Body of pancreas (tissue), 4 donors: ENCODE data around the gene FRAS1. TPM values are rescaled to one million over a fixed set of nuclear protein-coding genes. Genes with fewer than 3 reads are reported as not detected.
"Not testable (repeated sequence)": the region's sequence is repeated elsewhere in the genome, so short reads cannot be mapped to it uniquely, and the experiment has no call there.

ENCODE experiments used
- ATAC-seq: fragments of 150-250 bp; one replicate; pipeline ENCODE4 v1.9.1; 2016
- DNase-seq, 4 donors: peaks; one replicate each; pipeline ENCODE4 v3.0.0-alpha.2; 2019
- H3K27ac ChIP-seq, 4 donors: fragments of 200-600 bp; sonication (generic); 1 replicate in 3 of 4; 2 replicates in 1 of 4; pipeline versions ENCODE4 v1.5.1 to v1.6.1; 2016 to 2019; ENCODE audit warnings: mild to moderate bottlenecking in 1 of 4, mixed read lengths in 1 of 4, moderate library complexity in 1 of 4
- H3K27me3 ChIP-seq, 2 donors: fragments of 200-600 bp; sonication (generic); one replicate each; pipeline ENCODE4 v1.6.0; 2016; ENCODE audit warnings: mild to moderate bottlenecking in 1 of 2
- H3K36me3 ChIP-seq, 2 donors: fragments of 200-600 bp; sonication (generic); replicated peaks in 1 of 2; 2 replicates each; pipeline ENCODE4 v1.5.1; 2016; ENCODE audit warnings: low read depth in 2 of 2; ENCODE audit not compliant: insufficient read depth in 1 of 2
- H3K4me1 ChIP-seq: fragments of 200-600 bp; sonication (generic); one replicate; pipeline ENCODE4 v1.6.0; 2016
- H3K4me3 ChIP-seq, 2 donors: fragments of 200-600 bp; sonication (generic); 1 replicate in 1 of 2; 2 replicates in 1 of 2; pipeline ENCODE4 v1.5.1; 2016 to 2019
- H3K9me3 ChIP-seq, 3 donors: fragments of 200-600 bp; sonication (generic); 1 replicate in 2 of 3; 2 replicates in 1 of 3; pipeline ENCODE4 v1.5.1; 2016
- CTCF ChIP-seq, 7 experiments: fragments of 450-650 bp in 4 of 7; fragments of 200-600 bp in 3 of 7; sonication (generic) in 3 of 7; IDR thresholded peaks; one replicate each; pipeline ENCODE4 v1.5.1; 2016 to 2019; ENCODE audit warnings: antibody characterized with exemption in 7 of 7
- POLR2A ChIP-seq, 3 donors: fragments of 450-650 bp; IDR thresholded peaks; one replicate each; pipeline ENCODE4 v1.6.1; 2016; ENCODE audit warnings: antibody characterized with exemption in 3 of 3, mild to moderate bottlenecking in 2 of 3
- WGBS, 2 donors: methylation state at CpG; one replicate each; pipeline ENCODE4 v1.1.5; 2017; 5-methylcytosine and 5-hydroxymethylcytosine counted together
- intact Hi-C: fragments of 100-400 bp; cut with DNase I; formaldehyde crosslinking; loops from one replicate; pipeline ENCODE4 v1.15.1; 2023
- total RNA-seq, 2 donors: library from RNA; depleted of rRNA; stranded (reverse); fragments of >200 nt; gene quantifications; one replicate each; pipeline ENCODE4 v1.1.0, GENCODE V29; 2016

Gene FRAS1
- total RNA-seq, 2 donors from 2014 or later = 22.6 to 24.4 TPM

- WGBS, 2 donors = 65 to 73% methylated on average over 5 of the region's 5 CpGs
- intact Hi-C loops = no loop called here
- Histone ChIP-seq H3K27ac (peak overlapping the region; percentile 0 to 64 (median 48)), H3K4me1 (peaks cover 32% of the 10 kb centered on the region), H3K27me3 (no peaks in the 10 kb centered on the region), H3K36me3 (no peaks in the 10 kb centered on the region), H3K9me3 (no peaks in the 10 kb centered on the region), H3K4me3 (no peak overlapping the region)
- DNase-seq (peak in 1 of 4 donors; percentile 37), ATAC-seq (peak; percentile 90)
- TF ChIP-seq POLR2A (IDR thresholded peaks at IDR 0.05) (peak in 1 of 3 donors; percentile 12), CTCF (IDR thresholded peaks at IDR 0.05) (no peak)
Observed at GRCh38 chr4:78545275-78546246, 488.4 kb downstream of the FRAS1 start.

- H3K27me3 ChIP-seq, DNase-seq, ATAC-seq, H3K27ac ChIP-seq, H3K4me3 ChIP-seq, H3K9me3 ChIP-seq, H3K36me3 ChIP-seq, intact Hi-C loops: not testable (repeated sequence)
- WGBS, 2 donors = 88% methylated on average over 25 of the region's 28 CpGs; no CpG with 5 or more reads in 1 of the 2 donors
- H3K4me1 ChIP-seq = peaks cover 41% of the 10 kb centered on the region
Observed at GRCh38 chr4:78547899-78548298, 490.8 kb downstream of the FRAS1 start.

GRCh38 chr4:78548889-78549288 lies 491.8 kb downstream of the FRAS1 start:
- H3K9me3 ChIP-seq, DNase-seq, ATAC-seq, H3K27ac ChIP-seq, H3K27me3 ChIP-seq, H3K36me3 ChIP-seq, H3K4me3 ChIP-seq, intact Hi-C loops: not testable (repeated sequence)
- H3K4me1 ChIP-seq = peaks cover 31% of the 10 kb centered on the region
- WGBS, 2 donors = 87 to 92% methylated on average over 4 of the region's 4 CpGs

- ATAC-seq (peak; percentile 65), DNase-seq (peak; percentile 42 to 61 (median 54))
- Histone ChIP-seq H3K27me3 (no peaks in the 10 kb centered on the region), H3K27ac (peak within 1 kb of the TSS; percentile 53 to 91 (median 90)), H3K4me1 (peaks cover 10% of the 10 kb centered on the region), H3K36me3 (no peaks in the 10 kb centered on the region), H3K4me3 (peak within 1 kb of the TSS; percentile 4 to 41), H3K9me3 (no peaks in the 10 kb centered on the region)
- TF ChIP-seq CTCF (IDR thresholded peaks at IDR 0.05) (no peak), POLR2A (IDR thresholded peaks at IDR 0.05) (peak; percentile 65 to 86 (median 80))
- 11 to 24% methylated on average over 26 to 58 of the region's 65 CpGs for WGBS, 2 donors
- intact Hi-C loops = no loop called here
Observed at GRCh38 chr4:78551420-78552351, 494.6 kb downstream of the FRAS1 start, which contains the start of gene ANXA3. Gene ANXA3 (plus strand): TSS chr4:78551770. CDS start chr4:78554474, 2,704 bp downstream.

GRCh38 chr4:78552389-78553042 lies 495.4 kb downstream of the FRAS1 start:
- ATAC-seq (peak; percentile 86), DNase-seq (peak in 2 of 4 donors; percentile 31 to 56)
- H3K4me3 ChIP-seq = no peak overlapping the region
- H3K36me3 ChIP-seq = no peaks in the 10 kb centered on the region
- H3K9me3 ChIP-seq = no peaks in the 10 kb centered on the region
- H3K27me3 ChIP-seq = no peaks in the 10 kb centered on the region
- WGBS, 2 donors = 50 to 51% methylated on average over 10 of the region's 10 CpGs
- intact Hi-C loops = no loop called here
- TF ChIP-seq CTCF (IDR thresholded peaks at IDR 0.05) (no peak), POLR2A (IDR thresholded peaks at IDR 0.05) (peak in 1 of 3 donors; percentile 47)
- H3K4me1 ChIP-seq = peaks cover 10% of the 10 kb centered on the region
- H3K27ac ChIP-seq = peak overlapping the region; percentile 53 to 91 (median 90)
